Large intestine (tissue), 3 donors: ENCODE results near the gene SH3PXD2A. TPM values are rescaled to one million over a fixed set of nuclear protein-coding genes. Genes with fewer than 3 reads are reported as not detected.

Source experiments
- DNase-seq, 2 donors: peaks; one replicate each; pipeline versions ENCODE4 v3.0.0 to v3.0.0-alpha.2; 2013
- H3K27ac ChIP-seq: one replicate; pipeline ENCODE4 v1.5.1; 2013; ENCODE audit warnings: low read length
- H3K27me3 ChIP-seq: 2 replicates; pipeline ENCODE4 v1.6.1; 2013; ENCODE audit warnings: low read length; ENCODE audit not compliant: control insufficient read depth, insufficient read depth
- H3K36me3 ChIP-seq: 2 replicates; pipeline ENCODE4 v1.6.1; 2013; ENCODE audit warnings: low read length; ENCODE audit not compliant: control insufficient read depth, insufficient read depth
- H3K4me1 ChIP-seq: one replicate; pipeline ENCODE4 v1.6.1; 2013; ENCODE audit warnings: low read length; ENCODE audit not compliant: control insufficient read depth, insufficient read depth
- H3K4me3 ChIP-seq: one replicate; pipeline ENCODE4 v1.5.1; 2013; ENCODE audit warnings: low read length
- H3K9me3 ChIP-seq: one replicate; pipeline ENCODE4 v1.6.1; 2013; ENCODE audit warnings: mild to moderate bottlenecking, low read depth, low read length, moderate library complexity; ENCODE audit not compliant: control insufficient read depth
- WGBS: methylation state at CpG from one replicate; pipeline ENCODE4 v1.1.5; 2013; ENCODE audit warnings: low lambda C conversion rate; ENCODE audit not compliant: insufficient coverage; 5-methylcytosine and 5-hydroxymethylcytosine counted together
- polyA plus RNA-seq: library from polyadenylated mRNA; unstranded; fragments of 120-200 nt; gene quantifications from one replicate; pipeline ENCODE4 v1.2.1, GENCODE V29; 2013

SH3PXD2A gene
- polyA plus RNA-seq, 1 donor, result 32.0 TPM

DNA sequence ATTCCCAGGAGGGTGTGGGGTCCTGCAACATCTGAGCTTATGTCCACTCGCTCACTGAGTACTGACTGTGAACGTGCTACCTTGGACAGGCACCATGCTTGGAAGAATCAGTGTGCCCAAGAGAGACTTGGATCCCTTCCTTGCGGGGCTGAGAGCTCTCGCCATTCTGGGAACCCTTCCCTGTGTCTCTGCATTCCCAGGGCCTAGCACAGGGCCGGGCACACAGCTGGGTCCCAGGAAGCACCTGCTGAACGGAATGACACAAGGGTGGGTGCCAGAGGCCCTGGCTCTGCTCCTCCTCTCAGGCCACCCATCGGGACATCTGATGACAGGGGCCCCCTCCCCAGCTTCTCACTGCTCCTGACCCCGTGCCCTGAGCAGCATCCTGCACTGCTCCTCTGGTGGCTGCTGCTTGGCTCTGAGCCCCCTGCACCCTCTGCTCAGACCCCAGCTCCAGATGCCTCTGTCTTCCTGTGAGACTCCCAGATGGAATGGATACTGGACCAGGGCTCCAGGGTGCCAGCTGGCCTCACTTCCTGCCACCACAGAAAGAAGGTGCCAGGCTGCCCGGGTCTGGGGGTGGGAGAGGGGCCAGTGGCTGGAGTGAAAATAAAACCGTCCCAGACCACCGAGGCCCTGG is 232.3 kb downstream of the SH3PXD2A start:
- Histone ChIP-seq H3K4me3 (no peak overlapping the region), H3K36me3 (peaks cover 95% of the 10 kb centered on the region), H3K27me3 (no peaks in the 10 kb centered on the region), H3K4me1 (no peaks in the 10 kb centered on the region), H3K27ac (no peak overlapping the region), H3K9me3 (no peaks in the 10 kb centered on the region)
- WGBS, result no CpG with 5 or more reads among the region's 11 CpGs
- DNase-seq, result no peak

DNA sequence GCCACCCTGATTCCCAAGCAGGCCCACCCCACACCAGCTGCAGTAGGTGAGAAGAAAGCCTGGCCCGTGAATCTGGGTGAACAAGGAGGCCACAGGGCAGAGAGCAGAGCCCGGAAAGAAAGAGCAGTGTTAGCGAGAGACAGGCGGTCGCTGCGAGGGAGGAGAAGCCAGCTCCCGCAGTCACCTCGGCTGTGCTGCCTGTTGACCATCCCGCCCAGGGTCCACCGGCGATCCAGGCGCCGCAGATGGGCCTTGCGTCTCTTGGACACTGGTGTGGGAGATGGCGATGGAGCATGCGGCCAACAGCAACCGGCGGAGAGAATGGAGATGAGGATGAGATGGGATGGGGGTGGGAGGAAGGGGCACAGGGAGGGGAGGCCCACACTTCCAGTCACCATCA is 233.1 kb downstream of the SH3PXD2A start:
- no peaks in the 10 kb centered on the region for H3K9me3 ChIP-seq
- no peak overlapping the region for H3K27ac ChIP-seq
- H3K27me3 ChIP-seq, result no peaks in the 10 kb centered on the region
- no peaks in the 10 kb centered on the region for H3K4me1 ChIP-seq
- H3K36me3 ChIP-seq, result peaks cover 95% of the 10 kb centered on the region
- WGBS, result no CpG with 5 or more reads among the region's 18 CpGs
- DNase-seq, result no peak
- no peak overlapping the region for H3K4me3 ChIP-seq

DNA sequence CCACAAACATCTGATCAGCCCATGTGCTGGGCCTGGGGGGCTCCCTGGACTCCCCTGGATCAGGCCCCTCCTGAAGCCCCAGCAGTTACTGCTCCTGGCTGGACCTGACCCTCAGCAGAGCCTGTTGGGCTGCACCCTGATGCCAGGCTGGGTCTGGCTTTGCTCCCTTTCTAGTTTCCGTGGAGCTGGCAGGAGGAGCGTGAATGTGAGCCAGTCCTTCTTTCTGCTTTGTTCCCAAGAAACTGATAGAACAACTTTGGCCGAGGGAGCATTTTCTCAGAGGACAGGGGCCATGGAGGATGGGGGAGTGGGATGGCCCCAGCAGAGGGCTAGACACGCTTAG is 233.6 kb downstream of the SH3PXD2A start:
- DNase-seq, result no peak
- no CpG with 5 or more reads among the region's 4 CpGs for WGBS
- Histone ChIP-seq H3K36me3 (peaks cover 95% of the 10 kb centered on the region), H3K27me3 (no peaks in the 10 kb centered on the region), H3K9me3 (no peaks in the 10 kb centered on the region), H3K27ac (no peak overlapping the region), H3K4me1 (no peaks in the 10 kb centered on the region), H3K4me3 (no peak overlapping the region)

DNA sequence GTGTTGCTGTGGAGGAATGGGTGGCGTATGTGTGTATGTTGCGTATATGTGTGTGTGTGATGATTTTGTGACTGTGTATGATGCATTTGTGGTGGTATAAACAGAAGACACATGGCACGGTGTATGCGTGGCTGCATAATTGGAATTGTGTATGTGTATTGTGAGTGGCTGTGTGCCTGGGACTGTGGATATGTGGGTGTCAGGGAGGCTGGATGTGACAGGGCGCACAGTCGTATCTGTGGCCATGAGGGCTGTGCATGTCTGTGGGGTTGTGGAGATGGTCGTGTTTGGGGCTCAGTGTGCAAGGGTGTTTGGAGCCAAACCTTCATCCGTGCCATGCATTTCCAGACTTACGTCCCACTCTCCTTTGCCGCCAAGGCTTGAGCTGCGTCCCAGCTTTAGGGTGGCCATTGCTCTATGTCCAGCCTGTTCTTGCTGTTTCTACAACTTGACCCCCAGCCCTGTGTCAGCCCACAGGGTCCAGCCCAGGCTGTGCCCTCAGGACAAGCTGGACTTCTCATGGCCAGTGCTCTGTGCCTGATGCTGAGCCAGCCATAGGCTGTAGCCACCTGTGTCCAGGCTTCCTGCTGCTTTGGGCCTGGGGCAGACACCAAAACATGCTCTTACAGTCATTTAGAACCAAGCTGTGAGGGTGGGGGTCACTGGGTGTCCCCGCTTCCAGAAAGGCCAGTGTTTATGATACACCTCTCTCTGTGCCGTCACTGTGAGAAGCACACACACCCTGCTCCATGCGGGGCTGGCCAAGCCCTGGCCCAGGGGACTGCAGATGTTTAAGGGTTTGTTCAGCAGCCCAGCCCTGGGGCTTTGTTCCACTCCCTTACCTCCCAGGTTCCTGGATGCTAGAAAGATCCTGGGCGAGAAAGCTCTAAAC is 234.2 kb downstream of the SH3PXD2A start:
- no peaks in the 10 kb centered on the region for H3K9me3 ChIP-seq
- no peak for DNase-seq
- no peaks in the 10 kb centered on the region for H3K27me3 ChIP-seq
- no peak overlapping the region for H3K4me3 ChIP-seq
- WGBS, result no CpG with 5 or more reads among the region's 15 CpGs
- H3K27ac ChIP-seq, result no peak overlapping the region
- H3K36me3 ChIP-seq, result peaks cover 93% of the 10 kb centered on the region
- H3K4me1 ChIP-seq, result no peaks in the 10 kb centered on the region

DNA sequence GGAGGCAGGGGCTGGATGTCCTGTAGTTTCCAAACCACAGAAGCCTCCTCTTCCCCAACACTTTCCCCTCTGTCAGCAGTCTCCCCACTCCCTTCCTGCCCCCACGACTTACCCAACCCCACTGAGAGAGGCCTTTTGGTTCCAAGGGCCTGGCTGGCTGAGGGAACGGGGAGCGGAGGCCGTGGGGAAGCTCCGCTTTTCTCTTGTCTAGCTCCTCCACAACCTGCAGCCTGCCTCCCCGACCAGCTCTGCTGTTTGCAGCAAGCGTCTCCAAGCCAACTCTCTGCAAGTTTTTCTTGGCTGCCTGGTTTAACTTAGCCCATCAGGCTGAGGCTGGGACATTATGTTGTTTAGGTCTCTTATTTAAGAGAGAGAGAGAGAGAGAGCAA is 235.0 kb downstream of the SH3PXD2A start:
- Histone ChIP-seq H3K27ac (no peak overlapping the region), H3K36me3 (peaks cover 87% of the 10 kb centered on the region)

DNA sequence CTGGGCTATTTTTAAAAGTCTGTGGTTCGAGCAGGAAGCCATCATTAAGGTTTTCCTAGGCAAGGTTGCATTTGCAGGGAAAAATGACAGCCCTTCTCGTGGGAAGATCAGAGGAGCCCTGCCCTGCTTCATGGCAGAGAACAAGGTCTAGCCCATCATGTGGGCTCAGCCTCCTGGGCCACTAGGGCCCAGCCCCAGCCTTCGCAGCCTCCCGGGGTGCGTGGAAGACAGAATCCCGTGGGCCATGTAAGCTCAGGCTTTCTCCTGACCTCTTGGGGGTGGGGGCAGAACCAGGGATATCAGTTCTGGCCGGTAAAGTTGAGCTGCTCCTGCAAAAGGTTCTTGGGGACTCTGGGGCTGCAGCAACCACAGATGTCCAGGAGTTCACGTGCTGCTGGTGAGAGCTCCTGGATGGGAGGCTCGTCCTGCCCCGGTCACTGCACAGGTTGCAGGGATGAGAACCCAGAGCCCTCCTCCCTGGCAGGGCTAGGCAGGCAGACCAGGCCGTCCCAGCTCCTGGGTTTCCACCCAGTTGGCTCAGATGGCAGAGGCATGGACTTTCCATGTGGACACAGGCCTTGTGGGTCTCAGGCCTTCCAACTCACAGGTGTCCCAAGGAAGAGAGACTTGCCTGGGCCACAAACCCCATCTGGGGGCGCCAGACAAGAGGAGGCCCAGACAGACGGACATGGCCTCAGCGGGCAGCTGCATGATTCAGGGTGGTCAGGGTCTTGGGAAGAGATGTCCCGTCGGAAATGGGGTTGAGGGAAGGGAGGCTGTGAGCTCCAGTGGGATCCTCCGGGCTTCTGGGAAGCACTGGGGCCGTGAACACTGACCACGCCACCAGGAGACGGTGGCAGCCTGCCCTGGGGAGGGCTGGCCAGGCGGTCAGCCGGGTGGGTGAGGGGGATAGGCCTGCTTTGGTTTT is 235.7 kb downstream of the SH3PXD2A start:
- Histone ChIP-seq H3K27ac (no peak overlapping the region), H3K27me3 (no peaks in the 10 kb centered on the region), H3K4me3 (no peak overlapping the region), H3K4me1 (no peaks in the 10 kb centered on the region), H3K36me3 (peaks cover 85% of the 10 kb centered on the region), H3K9me3 (no peaks in the 10 kb centered on the region)
- DNase-seq, result no peak
- WGBS, result no CpG with 5 or more reads among the region's 22 CpGs

More for the DNA sequence above, 235.0 kb downstream of the SH3PXD2A start:
- DNase-seq, result no peak
- Histone ChIP-seq H3K9me3 (no peaks in the 10 kb centered on the region), H3K4me1 (no peaks in the 10 kb centered on the region), H3K4me3 (no peak overlapping the region), H3K27me3 (no peaks in the 10 kb centered on the region)
- WGBS, result no CpG with 5 or more reads among the region's 7 CpGs

DNA sequence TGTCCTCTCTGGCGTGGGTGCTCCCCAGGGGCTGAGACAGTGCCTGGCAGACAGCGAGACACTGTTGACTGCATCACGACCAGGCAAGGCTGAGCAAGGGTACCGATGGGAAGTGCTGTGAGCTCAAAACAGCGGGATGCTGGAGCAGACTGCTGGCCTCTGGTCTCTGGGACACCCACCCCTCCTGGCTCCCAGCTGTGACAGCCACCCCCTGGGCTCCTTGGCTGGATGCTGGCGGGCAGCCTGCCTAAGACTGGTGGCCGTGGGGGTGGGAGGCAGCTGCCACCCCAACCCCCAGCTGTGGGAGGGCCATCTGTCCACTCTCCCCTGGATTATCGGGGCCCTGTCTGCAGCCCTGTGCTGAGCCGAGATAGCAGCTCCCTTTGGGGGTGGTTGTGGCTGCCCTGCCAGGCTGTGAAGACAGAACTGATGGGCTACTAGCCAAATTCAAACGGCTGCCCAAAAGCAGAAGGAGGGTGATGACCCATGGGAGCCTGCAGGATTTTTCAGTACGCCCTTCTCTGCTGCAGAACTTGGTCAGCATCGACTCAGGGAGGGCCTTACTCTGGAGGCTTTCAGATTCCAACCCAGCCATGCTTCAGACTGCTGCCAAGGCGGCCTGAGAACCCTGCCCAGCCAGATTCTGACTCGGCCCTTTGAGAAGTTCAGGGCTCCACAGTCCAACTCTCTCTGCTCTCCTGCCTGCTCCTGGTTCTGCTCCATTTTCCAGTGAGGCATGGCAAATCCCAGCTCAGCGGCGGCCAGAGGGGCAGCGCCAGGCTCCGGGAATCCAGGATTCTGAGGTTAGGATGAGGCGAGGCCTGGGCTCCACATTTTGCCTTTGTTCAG is 236.6 kb downstream of the SH3PXD2A start:
- H3K27ac ChIP-seq, result no peak overlapping the region
- peaks cover 82% of the 10 kb centered on the region for H3K36me3 ChIP-seq
- no CpG with 5 or more reads among the region's 19 CpGs for WGBS
- H3K4me3 ChIP-seq, result no peak overlapping the region
- DNase-seq, result no peak
- H3K27me3 ChIP-seq, result no peaks in the 10 kb centered on the region
- no peaks in the 10 kb centered on the region for H3K4me1 ChIP-seq
- no peaks in the 10 kb centered on the region for H3K9me3 ChIP-seq

DNA sequence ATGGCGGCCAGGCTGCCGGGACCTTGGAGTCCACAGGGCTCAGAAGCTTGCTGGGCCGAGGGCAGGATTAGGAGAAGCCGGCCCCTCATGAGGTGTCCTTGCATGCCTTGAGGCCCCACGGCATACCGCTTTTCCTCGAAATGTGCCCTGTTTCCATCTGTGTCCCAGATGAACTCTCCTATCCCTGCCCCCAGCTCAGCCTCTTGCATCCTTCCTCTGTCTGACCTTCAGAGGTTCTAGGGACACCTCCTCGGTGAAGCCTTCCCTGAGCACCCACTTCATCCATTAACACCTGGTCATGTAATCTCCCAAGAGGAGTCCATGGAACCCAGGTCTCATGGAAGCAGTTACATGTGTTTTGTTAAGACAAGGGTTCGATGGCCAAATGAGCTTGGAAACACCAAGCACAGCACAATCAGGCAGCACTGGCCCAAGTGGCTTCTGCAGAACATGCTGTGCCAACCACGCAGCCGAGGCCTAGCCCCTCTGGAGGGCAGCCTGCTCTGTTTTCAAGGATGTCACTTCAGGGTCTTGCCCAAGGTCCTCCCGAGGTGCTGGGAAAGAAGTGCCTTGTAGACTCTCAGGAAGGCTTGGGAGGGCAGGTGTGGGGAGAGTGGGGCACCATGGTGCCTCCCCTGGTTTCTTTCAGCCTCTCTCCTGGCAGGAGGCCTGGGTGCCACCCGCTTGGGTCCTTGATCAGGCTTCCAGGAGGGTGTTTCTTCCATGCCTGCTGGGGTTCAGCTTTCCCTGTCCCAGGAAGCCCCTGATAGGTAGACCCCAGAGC is 237.6 kb downstream of the SH3PXD2A start:
- no peaks in the 10 kb centered on the region for H3K4me1 ChIP-seq
- WGBS, result no CpG with 5 or more reads among the region's 13 CpGs

More for the DNA sequence above, 237.6 kb downstream of the SH3PXD2A start:
- Histone ChIP-seq H3K4me3 (no peak overlapping the region), H3K27ac (no peak overlapping the region), H3K27me3 (no peaks in the 10 kb centered on the region), H3K9me3 (no peaks in the 10 kb centered on the region), H3K36me3 (peaks cover 83% of the 10 kb centered on the region)
- no peak for DNase-seq
